Heart left ventricle (tissue), 16 donors: Measurements from ENCODE around the gene CYB5B. TPM values are rescaled to one million over a fixed set of nuclear protein-coding genes. Genes with fewer than 3 reads are reported as not detected.

Source experiments
- ATAC-seq, 4 donors: fragments of 200-7000 bp; cut with Tn5 transposase; one replicate each; pipeline ENCODE4 v1.9.1; 2020 to 2022; ENCODE audit warnings: moderate library complexity in 4 of 4, mild to moderate bottlenecking in 3 of 4, moderate number of reproducible peaks in 1 of 4
- DNase-seq, 5 donors: peaks; one replicate each; pipeline ENCODE4 v3.0.0-alpha.2; 2020
- H3K27ac ChIP-seq, 12 donors: fragments of 200-600 bp; sonication (generic) in 4 of 12; one replicate each; pipeline versions ENCODE4 v1.5.0 to v1.8.0; 2016 to 2022; ENCODE audit warnings: mild to moderate bottlenecking in 2 of 12
- H3K27me3 ChIP-seq, 9 donors: fragments of 200-600 bp; sonication (generic) in 2 of 9; one replicate each; pipeline versions ENCODE4 v1.5.1 to v1.8.0; 2016 to 2022; ENCODE audit warnings: mild to moderate bottlenecking in 3 of 9
- H3K36me3 ChIP-seq, 9 donors: fragments of 200-600 bp; sonication (generic) in 2 of 9; one replicate each; pipeline versions ENCODE4 v1.5.0 to v1.8.0; 2018 to 2022; ENCODE audit warnings: mild to moderate bottlenecking in 2 of 9
- H3K4me1 ChIP-seq, 12 donors: fragments of 200-600 bp; sonication (generic) in 4 of 12; one replicate each; pipeline versions ENCODE4 v1.5.0 to v1.8.0; 2016 to 2022; ENCODE audit warnings: mild to moderate bottlenecking in 3 of 12
- H3K4me3 ChIP-seq, 12 donors: fragments of 200-600 bp; sonication (generic) in 4 of 12; one replicate each; pipeline versions ENCODE4 v1.5.0 to v1.8.0; 2017 to 2022; ENCODE audit warnings: mild to moderate bottlenecking in 9 of 12, moderate library complexity in 4 of 12
- H3K9me3 ChIP-seq, 12 donors: fragments of 200-600 bp; sonication (generic) in 4 of 12; one replicate each; pipeline versions ENCODE4 v1.5.0 to v1.8.0; 2016 to 2022; ENCODE audit warnings: mild to moderate bottlenecking in 1 of 12
- POLR2A ChIP-seq, 2 donors: fragments of 450-650 bp; IDR thresholded peaks; one replicate each; pipeline ENCODE4 v1.6.1; 2017; ENCODE audit warnings: antibody characterized with exemption in 2 of 2, mild to moderate bottlenecking in 2 of 2, moderate library complexity in 2 of 2
- WGBS, 4 donors: extraction: QIAGEN DNeasy Blood & Tissue Kit in 2 of 4; methylation state at CpG; one replicate each; pipeline versions ENCODE4 v1.1.5 to v1.1.7; 2013 to 2018; 5-methylcytosine and 5-hydroxymethylcytosine counted together
- intact Hi-C, 10 donors: fragments of 100-400 bp; cut with DNase I; formaldehyde crosslinking; loops; one replicate each; pipeline versions ENCODE4 v1.11.1 to v1.14.2; 2022
- polyA plus RNA-seq, 2 donors: library from polyadenylated mRNA; stranded (reverse); fragments of 200-250 nt; gene quantifications; one replicate each; pipeline ENCODE4 v1.2.3, GENCODE V29; 2013
- total RNA-seq, 9 donors: library from RNA; depleted of rRNA in 2 of 9; stranded (reverse); fragments of >200 nt in 2 of 9; fragmentation: NEBNext Ultra II Directional in 3 of 9; extraction: Animal tissue kit (Norgen Biotek cat#: 25700) in 3 of 9; gene quantifications; one replicate each; pipeline versions ENCODE4 v1.1.0 to v1.2.4, GENCODE V29; 2016 to 2023
- TF ChIP-seq, protein P1 (sequence below), 12 donors: fragments of 200-600 bp; sonication (generic) in 4 of 12; IDR thresholded peaks; one replicate each; pipeline versions ENCODE4 v1.5.0 to v1.8.0; 2018 to 2022; ENCODE audit warnings: antibody characterized with exemption in 12 of 12, mild to moderate bottlenecking in 5 of 12
- donor health status: ischemic (EF 13 %, LVEDD 7.1; RV severe dilation, severe dysfunction).
- donor health status: healthy with polysubstance abuse.
- donor health status: DM: no; HTN: yes; CAD: no.
- donor health status: DM: no; HTN: no; CAD: no.
- donor health status: ischemic (EF 25% LVEDD 6.9; RV normal size, moderate dysfunction).
- donor health status: ischemic (EF 25% LVEDD 5.7; RV mildly dilated, moderate dysfunction).
- donor health status: healthy.
- donor health status: DM: yes; HTN: yes; CAD: no.
- donor health status: ischemic (EF 35%, LVEDD 5.7; RV mildly dilated, moderate dysfunction).
- donor health status: nonischemic (EF 11% LVEDD 7.7; RV severe dilation, severe dysfunction).
- donor health status: DM: yes; HTN: yes; CAD: no.
- donor health status: PGD.
- donor health status: ischemic (EF 29% LVEDD 5.4; RV normal size, mild dysfunction).
- donor health status: nonischemic (EF 23%, LVEDD 6.1; RV moderate dilation, normal function).

The CYB5B gene
- total and polyA plus RNA-seq, 11 donors = 31.1 to 89.2 (median 65.0) TPM

DNA sequence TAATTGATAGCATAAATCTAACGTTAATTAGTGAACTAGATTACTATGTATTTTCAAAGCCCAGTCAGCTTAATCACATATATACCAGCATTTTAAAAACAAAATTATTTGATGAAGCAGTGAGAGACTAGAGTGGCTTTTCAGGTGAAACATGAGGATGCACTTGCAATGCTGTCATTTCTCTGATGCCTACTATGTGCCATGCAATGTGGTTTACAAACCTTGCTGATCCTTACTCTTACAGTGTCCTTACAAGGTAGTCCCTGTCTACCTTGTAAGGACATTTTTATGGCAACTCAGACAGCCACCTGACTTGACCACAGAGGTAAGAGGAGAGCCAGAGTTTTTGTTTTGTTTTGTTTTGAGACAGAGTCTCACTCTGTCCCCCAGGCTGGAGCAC is 42.7 kb downstream of the CYB5B start:
- 65 to 85% (median 70%) methylated on average over 1 of the region's 1 CpG for WGBS, 4 donors

GRCh38 chr16:69467531-69468204 is 43.2 kb downstream of the CYB5B start:
- H3K9me3 ChIP-seq = no peaks in the 10 kb centered on the region
- WGBS, 4 donors = 89 to 97% (median 93%) methylated on average over 8 of the region's 8 CpGs
- intact Hi-C loops = loop anchor here in 2 of 10 donors (10.0 kb wide), 2 partner anchors 63 to 73 kb away; no protein-coding TSS in a partner anchor
- peaks cover 0 to 27% (median 0%) of the 10 kb centered on the region in 9 donors for H3K27me3 ChIP-seq
- ATAC-seq (no peak), DNase-seq (no peak)
- H3K27ac ChIP-seq = no peak overlapping the region
- H3K4me3 ChIP-seq = no peak overlapping the region
- TF ChIP-seq, protein P1, sequence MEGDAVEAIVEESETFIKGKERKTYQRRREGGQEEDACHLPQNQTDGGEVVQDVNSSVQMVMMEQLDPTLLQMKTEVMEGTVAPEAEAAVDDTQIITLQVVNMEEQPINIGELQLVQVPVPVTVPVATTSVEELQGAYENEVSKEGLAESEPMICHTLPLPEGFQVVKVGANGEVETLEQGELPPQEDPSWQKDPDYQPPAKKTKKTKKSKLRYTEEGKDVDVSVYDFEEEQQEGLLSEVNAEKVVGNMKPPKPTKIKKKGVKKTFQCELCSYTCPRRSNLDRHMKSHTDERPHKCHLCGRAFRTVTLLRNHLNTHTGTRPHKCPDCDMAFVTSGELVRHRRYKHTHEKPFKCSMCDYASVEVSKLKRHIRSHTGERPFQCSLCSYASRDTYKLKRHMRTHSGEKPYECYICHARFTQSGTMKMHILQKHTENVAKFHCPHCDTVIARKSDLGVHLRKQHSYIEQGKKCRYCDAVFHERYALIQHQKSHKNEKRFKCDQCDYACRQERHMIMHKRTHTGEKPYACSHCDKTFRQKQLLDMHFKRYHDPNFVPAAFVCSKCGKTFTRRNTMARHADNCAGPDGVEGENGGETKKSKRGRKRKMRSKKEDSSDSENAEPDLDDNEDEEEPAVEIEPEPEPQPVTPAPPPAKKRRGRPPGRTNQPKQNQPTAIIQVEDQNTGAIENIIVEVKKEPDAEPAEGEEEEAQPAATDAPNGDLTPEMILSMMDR (IDR thresholded peaks at IDR 0.05) = no peak
- no peak for TF ChIP-seq POLR2A (IDR thresholded peaks at IDR 0.05)
- peaks cover 0 to 25% (median 2%) of the 10 kb centered on the region in 12 donors for H3K4me1 ChIP-seq
- H3K36me3 ChIP-seq = peaks cover 0 to 28% (median 10%) of the 10 kb centered on the region in 9 donors

More for the DNA sequence above, 42.7 kb downstream of the CYB5B start:
- no peaks in the 10 kb centered on the region for H3K9me3 ChIP-seq
- no peak for TF ChIP-seq POLR2A (IDR thresholded peaks at IDR 0.05)
- TF ChIP-seq, protein P1 (IDR thresholded peaks at IDR 0.05) = no peak
- intact Hi-C loops = loop anchor here in 2 of 10 donors (10.0 kb wide), 2 partner anchors 62 to 72 kb away; no protein-coding TSS in a partner anchor
- H3K4me1 ChIP-seq = peaks cover 0 to 25% (median 2%) of the 10 kb centered on the region in 12 donors
- no peak for DNase-seq
- H3K27me3 ChIP-seq = peaks cover 0 to 21% (median 0%) of the 10 kb centered on the region in 9 donors
- no peak for ATAC-seq
- H3K27ac ChIP-seq = no peak overlapping the region
- peaks cover 0 to 33% (median 16%) of the 10 kb centered on the region in 9 donors for H3K36me3 ChIP-seq
- no peak overlapping the region for H3K4me3 ChIP-seq

GRCh38 chr16:69469807-69470561 is 45.6 kb downstream of the CYB5B start:
- Histone ChIP-seq H3K4me1 (peaks cover 0 to 17% (median 0%) of the 10 kb centered on the region in 12 donors), H3K36me3 (peaks cover 0 to 7% (median 0%) of the 10 kb centered on the region in 9 donors), H3K4me3 (no peak overlapping the region), H3K9me3 (no peaks in the 10 kb centered on the region), H3K27ac (no peak overlapping the region), H3K27me3 (peaks cover 0 to 47% (median 0%) of the 10 kb centered on the region in 9 donors)
- no peak for ATAC-seq
- TF ChIP-seq, protein P1 (IDR thresholded peaks at IDR 0.05) = no peak
- TF ChIP-seq POLR2A (IDR thresholded peaks at IDR 0.05) = no peak
- no peak for DNase-seq
- WGBS, 4 donors = 80 to 87% (median 85%) methylated on average over 4 of the region's 4 CpGs
- intact Hi-C loops = loop anchor here in 2 of 10 donors (10.0 kb wide), 2 partner anchors 65 to 75 kb away; no protein-coding TSS in a partner anchor

DNA sequence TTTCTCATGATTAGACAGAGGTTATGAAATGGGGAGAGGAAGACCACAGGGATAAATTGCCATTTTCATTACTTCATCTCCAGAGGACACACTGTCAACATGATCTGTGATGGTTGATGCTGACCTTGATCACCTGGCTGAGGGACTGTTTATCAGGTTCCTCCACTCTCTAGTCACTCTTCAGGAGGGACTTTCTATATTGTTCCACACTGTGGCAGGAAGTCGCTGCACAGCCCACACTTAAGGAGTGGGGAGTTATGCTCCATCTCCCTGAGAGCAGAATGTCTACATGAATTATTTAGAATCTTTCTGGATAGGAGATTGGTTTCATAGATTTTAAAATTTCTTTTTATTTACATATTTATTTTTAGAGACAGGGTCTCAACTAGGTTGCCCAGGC is 46.7 kb downstream of the CYB5B start:
- intact Hi-C loops = no loop called here
- ATAC-seq = no peak

More for the DNA sequence above, 46.7 kb downstream of the CYB5B start:
- Histone ChIP-seq H3K36me3 (peaks cover 0 to 2% (median 0%) of the 10 kb centered on the region in 9 donors), H3K4me3 (no peak overlapping the region), H3K27ac (no peak overlapping the region), H3K4me1 (peaks cover 0 to 14% (median 0%) of the 10 kb centered on the region in 12 donors), H3K9me3 (no peaks in the 10 kb centered on the region), H3K27me3 (peaks cover 0 to 50% (median 0%) of the 10 kb centered on the region in 9 donors)
- DNase-seq = no peak
- TF ChIP-seq, protein P1 (IDR thresholded peaks at IDR 0.05) = no peak
- TF ChIP-seq POLR2A (IDR thresholded peaks at IDR 0.05) = no peak
- 84 to 100% (median 93%) methylated on average over 1 of the region's 1 CpG for WGBS, 4 donors
